Limb (tissue), 2 donors: ENCODE data around the gene THEM5.
"Not testable (repeated sequence)": the region's sequence is repeated elsewhere in the genome, so short reads cannot be mapped to it uniquely, and the experiment has no call there.

Experiments
- DNase-seq, 2 donors: peaks; one replicate each; pipeline ENCODE4 v3.0.0-alpha.2; 2016; ENCODE audit errors: extremely low spot score in 2 of 2

THEM5 gene

GRCh38 chr1:151867765-151868411 lies 14.4 kb upstream of the THEM5 start:
- DNase-seq, result no peak

DNA sequence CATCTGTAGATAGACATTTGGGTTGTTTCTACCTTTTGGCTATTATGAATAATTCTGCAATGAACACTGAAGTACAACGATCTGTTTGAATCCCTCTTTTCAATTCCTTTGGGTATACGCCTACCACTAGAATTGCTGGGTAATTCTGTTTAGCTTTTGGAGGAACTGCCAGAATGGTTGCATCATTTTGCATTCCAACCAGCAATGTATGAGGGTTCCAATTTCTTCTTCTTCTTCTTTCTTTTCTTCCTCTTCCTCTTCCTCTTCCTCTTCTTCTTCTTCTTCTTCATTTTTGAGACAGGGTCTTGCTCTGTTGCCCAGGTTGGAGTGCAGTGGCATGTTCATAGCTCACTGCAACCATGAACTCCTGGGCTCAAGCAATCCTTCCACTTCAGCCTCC lies 13.8 kb upstream of the THEM5 start:
- DNase-seq, result no peak

DNA sequence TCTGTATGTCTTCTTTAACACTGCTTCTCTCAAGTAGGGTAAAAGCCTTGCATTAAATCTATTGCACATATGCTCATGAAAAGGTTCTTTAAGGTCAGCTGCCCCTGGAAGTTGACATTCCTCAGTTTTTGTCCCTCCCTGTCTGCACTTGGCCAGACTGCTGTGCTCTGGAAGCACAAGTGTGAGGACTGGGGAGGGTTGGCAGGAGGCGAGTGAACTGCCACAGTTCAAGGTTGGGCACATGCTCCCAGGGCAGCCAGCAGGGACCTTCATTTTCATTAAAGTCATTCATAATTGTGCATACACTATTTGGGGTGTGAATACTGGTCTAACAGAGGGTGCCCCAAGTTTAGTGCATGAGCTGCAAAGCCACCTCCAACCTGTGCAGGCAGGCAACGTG lies 10.9 kb upstream of the THEM5 start:
- no peak for DNase-seq

DNA sequence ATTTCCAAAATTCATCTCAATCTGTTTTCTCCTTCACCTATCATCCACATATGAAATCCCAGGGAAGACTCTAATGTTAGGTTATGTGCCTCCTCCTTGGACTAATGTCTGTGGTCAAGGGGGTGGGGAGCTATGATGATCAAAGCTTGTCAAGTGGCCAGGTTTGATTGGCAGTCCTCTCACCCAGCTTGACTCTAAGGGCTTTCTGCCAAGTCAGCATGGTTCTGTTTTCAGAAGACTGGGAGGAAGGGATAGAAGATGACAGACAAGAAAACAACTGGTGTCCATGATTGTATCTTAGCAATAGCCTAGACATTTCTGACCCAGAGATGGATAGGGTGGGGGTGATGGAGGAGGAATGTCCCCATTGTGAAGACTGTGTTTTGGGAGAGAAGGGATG lies 9.1 kb upstream of the THEM5 start:
- DNase-seq, result no peak

GRCh38 chr1:151860504-151861187 lies 7.1 kb upstream of the THEM5 start:
- no peak for DNase-seq

GRCh38 chr1:151859891-151860293 lies 6.4 kb upstream of the THEM5 start:
- no peak for DNase-seq

DNA sequence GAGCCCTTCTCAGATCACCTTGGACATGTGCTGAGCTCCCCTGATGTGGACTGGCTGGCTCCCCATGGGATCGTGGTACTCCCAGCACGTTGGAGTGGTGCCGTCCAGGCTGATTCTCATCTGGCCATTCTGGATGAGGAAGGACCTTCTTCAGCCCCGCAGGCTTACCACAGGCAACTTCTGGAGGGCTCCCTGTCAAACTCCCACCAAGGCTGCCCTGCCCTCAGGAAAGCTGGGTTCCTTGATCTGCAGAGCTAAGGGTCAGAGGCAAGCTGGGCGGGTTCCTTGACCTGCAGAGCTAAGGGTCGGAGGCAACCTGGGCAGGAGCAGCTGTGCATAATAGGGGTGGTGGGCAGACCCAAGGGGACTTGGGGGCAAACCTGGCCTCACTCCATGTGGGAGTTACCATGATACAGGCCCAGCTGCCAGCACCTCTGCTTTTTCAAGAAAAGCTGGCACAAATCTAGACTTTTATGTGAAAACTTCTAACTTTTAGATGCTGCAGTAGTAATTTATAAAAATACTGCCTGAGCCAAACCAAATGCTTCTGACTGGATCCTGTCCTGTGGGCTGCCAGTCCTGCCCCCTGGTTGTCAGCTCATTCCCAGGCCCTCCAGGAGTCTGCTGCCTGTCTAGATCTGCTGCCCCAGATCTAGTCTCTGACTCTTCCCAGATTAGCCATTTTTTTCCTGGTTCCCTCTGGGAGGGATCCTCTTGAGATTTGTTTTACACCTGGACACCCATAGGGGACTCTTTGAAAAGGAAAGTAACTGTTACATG lies 5.6 kb upstream of the THEM5 start:
- no peak for DNase-seq

GRCh38 chr1:151858030-151858746 lies 4.7 kb upstream of the THEM5 start:
- DNase-seq, result no peak

DNA sequence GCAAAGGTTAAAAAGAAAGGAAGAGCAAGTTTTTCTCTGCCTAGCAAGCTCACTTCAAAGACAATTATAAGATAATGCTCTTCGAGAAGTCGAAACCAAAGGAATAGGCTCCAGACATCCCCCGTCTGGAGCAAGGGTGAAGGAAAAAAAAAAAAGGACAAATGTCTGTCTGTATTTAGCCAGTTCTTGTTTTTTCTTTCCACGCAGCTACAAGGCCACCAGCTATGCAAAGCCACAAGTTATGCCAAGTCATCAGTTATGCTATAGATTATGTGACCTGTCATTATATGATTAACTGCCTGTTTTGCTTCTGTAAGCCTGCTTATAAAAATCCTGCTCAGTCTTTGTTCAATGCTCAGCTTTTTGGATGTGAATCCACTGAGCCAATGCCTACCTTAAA lies 2.4 kb upstream of the THEM5 start:
- no peak for DNase-seq

DNA sequence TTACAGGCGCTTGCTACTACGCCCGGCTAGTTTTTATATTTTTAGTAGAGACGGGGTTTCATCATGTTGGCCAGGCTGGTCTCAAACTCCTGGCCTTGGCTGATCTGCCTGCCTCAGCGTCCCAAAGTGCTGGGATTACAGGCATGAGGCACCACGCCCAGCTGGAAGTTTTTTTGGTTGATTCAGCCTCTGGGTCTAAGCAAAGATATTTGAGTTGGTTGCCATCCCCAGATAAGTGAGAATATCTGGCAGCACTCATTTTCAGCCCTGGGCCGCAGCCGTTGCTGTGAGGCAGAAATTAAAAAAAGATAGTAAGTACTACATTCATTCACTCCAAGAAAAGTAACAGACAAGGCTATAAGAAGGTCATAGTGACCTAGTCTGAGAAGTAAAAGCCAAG lies 2.0 kb upstream of the THEM5 start:
- not testable (repeated sequence) for DNase-seq

DNA sequence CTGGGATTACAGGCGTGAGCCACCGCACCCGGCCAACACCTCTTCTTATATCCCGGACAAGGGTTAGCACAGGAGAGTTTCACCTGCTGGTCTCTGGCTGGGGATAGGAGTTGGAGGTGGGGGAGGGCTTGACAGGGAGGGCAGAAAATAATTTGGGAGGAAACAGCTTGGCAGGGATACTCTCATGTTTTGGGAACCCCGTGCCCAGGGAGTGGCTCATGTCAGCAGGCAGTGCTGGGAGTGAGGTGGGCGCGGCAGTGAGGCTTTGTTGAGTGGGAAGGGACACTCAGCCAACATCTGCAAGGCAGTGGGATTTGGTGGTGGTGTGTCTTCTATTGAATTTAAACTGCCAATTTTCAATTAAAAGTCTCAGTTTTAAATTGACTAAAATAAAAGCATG lies 1.1 kb upstream of the THEM5 start:
- no peak for DNase-seq

- no peak for DNase-seq
These were observed 779 bp downstream of the THEM5 start for GRCh38 chr1:151852733-151853132.

GRCh38 chr1:151851886-151852285 lies 1.6 kb downstream of the THEM5 start:
- no peak for DNase-seq

DNA sequence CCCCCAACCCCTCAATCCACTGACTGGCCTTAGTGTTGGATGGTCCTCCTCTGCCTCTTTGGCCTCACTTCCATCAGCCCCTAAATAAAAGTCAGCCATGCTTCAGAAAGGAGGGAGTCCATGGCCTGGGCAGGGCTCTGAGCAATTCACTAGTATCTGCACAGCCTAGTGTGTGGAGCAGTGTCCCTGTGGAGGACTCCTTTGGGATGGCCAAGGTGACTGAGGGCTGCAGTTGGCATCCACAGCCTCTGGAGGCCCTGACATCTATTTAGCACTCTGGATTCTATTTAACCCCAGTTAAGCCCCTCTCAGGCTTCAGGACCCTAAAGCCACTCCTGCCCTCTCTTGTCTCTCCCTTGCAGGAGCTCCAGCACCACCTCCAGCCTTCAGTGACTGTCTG lies 3.6 kb downstream of the THEM5 start:
- no peak for DNase-seq

DNA sequence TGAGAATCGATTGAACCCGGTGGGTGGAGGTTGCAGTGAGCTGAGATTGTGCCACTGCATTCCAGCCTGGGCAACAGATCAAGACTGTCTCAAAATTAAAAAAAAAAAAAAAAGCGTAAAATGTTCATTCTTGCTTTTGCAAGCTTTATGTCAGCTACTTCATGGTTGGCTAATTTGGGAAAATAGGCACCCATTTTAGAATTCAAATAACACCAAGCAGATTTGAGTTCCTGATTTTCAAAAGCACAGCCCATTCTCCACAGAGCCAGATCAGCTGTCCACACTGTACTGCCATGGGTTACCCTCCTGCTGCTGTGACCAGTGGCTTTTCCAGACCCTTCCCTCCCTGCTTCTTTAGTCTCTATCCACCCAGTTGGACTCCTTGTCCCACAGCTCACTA lies 4.4 kb downstream of the THEM5 start:
- no peak for DNase-seq

- no peak for DNase-seq
These were observed 5.5 kb downstream of the THEM5 start for GRCh38 chr1:151847867-151848596.

GRCh38 chr1:151846686-151847237 lies 6.8 kb downstream of the THEM5 start:
- no peak for DNase-seq

DNA sequence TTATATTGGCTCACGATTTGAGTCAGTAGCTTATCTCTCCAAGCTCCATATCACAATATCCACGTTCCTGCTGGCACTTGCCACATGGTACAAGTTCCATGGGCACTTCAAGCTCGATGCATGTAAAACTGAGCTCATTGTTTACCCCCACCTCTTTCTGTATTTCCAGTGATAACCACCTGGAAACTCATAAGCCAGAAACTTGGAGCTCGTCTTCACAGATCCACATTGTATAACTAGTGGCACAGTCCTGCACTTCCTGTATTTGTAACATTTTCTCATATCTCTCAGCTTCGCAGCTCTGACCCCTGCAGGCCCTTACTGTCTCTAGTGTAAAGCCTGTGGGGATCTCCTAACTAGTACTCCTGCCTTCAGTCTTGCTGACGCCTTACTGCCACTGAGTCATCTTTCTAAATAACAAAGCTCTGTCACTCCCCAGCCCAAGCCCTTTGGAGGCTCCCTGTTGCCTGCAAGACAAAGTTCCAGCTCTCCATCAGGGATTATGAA lies 7.4 kb downstream of the THEM5 start:
- DNase-seq, result no peak

GRCh38 chr1:151843398-151843797 lies 10.1 kb downstream of the THEM5 start:
- DNase-seq, result no peak

- DNase-seq, result no peak
These were observed 12.4 kb downstream of the THEM5 start for GRCh38 chr1:151841141-151841540.

DNA sequence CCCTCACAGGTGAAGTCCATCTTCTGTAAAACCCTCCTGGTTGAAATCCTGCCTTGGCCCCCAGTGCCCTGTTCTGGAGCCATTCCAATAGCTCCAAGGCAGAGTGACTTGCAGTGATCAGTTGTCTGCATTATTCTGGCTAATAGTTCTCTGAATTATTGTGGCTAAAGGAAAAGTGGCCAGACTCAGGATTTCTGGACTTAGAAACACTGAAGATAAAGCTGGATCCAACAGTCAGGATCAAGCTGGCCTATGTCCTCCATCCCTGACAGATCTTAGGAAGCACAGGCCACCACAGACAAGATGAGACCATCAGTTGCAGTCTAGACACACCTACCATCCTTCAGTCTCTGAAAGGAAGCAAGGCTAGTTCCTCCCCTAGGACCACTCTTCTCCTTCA lies 13.1 kb downstream of the THEM5 start:
- DNase-seq, result no peak
